HCT116 (cell line): ENCODE results near the gene CTBP2. TPM values are rescaled to one million over a fixed set of nuclear protein-coding genes. Genes with fewer than 3 reads are reported as not detected.

Experiments
- ATAC-seq: fragments of 200-7000 bp; cut with Tn5 transposase; 2 replicates; pipeline ENCODE4 v1.9.1; 2020; ENCODE audit warnings: mild to moderate bottlenecking, moderate library complexity
- BruUV-seq: library from RNA; stranded (reverse); fragments of 400-500 nt; replicated peaks from 2 replicates; lab custom pipeline; 2021; lab: Mats Ljungman, UMichigan
- CTCF ChIA-PET: fragments of 300-600 bp; sonication (Branson Sonifier 250); formaldehyde crosslinking; loops from one replicate; lab custom pipeline; 2021; ENCODE audit warnings: antibody characterized with exemption; lab: Charles Lee
- POLR2A ChIA-PET: fragments of 300-600, 350-600 bp; sonication (Branson Sonifier 250); formaldehyde crosslinking; loops from one replicate; lab custom pipeline; 2021; ENCODE audit warnings: antibody characterized with exemption; lab: Charles Lee
- RAD21 ChIA-PET, 2 experiments: fragments of 300-600 bp; sonication (Branson Sonifier 250); formaldehyde crosslinking; loops; one replicate each; lab custom pipeline; 2023; ENCODE audit warnings: low total read pairs in 2 of 2; ENCODE audit not compliant: uncharacterized antibody in 2 of 2, unreplicated experiment in 2 of 2, low non-redundant PET in 1 of 2; lab: Charles Lee
- DNase-seq: peaks from one replicate; pipeline ENCODE4 v3.0.0-alpha.2; 2010; ENCODE audit warnings: low read depth, low spot score
- H2AFZ ChIP-seq: fragments of 200-600 bp; shearing (Covaris generic), sonication (generic); 2 replicates; pipeline ENCODE4 v1.6.1; 2017; ENCODE audit warnings: low read depth, mixed run types, mixed read lengths, antibody characterized with exemption, low read length; ENCODE audit not compliant: poor library complexity, severe bottlenecking
- H3K27ac ChIP-seq: 2 replicates; pipeline ENCODE4 v1.5.1; 2012; ENCODE audit warnings: low read depth, low read length
- H3K27me3 ChIP-seq: fragments of 200-600 bp; sonication (generic); 2 replicates; pipeline ENCODE4 v1.6.1; 2016; ENCODE audit warnings: mixed run types, low read length, mixed read lengths; ENCODE audit not compliant: insufficient read depth
- H3K36me3 ChIP-seq, 2 experiments: fragments of 200-500 bp in 1 of 2; fragments of 200-600 bp in 1 of 2; sonication (Bioruptor generic) in 1 of 2; sonication (generic) in 1 of 2; 2 replicates each; pipeline versions ENCODE4 v1.5.1 to v1.6.1; 2014 to 2016; ENCODE audit warnings: low read length in 2 of 2, inconsistent platforms in 1 of 2, mixed read lengths in 1 of 2, mixed run types in 1 of 2; ENCODE audit not compliant: insufficient read depth in 2 of 2, control insufficient read depth in 1 of 2
- H3K4me1 ChIP-seq, 2 experiments: fragments of 200-600 bp in 1 of 2; sonication (generic) in 1 of 2; 2 replicates each; pipeline versions ENCODE4 v1.5.1 to v1.6.1; 2012 to 2017; ENCODE audit warnings: low read length in 2 of 2, inconsistent platforms in 1 of 2, mild to moderate bottlenecking in 1 of 2, mixed read lengths in 1 of 2, mixed run types in 1 of 2, moderate library complexity in 1 of 2; ENCODE audit not compliant: insufficient read depth in 2 of 2, control insufficient read depth in 1 of 2
- H3K4me2 ChIP-seq: fragments of 200-600 bp; sonication (generic); 2 replicates; pipeline ENCODE4 v1.6.1; 2017; ENCODE audit warnings: mixed run types, low read length, mixed read lengths
- H3K4me3 ChIP-seq, 2 experiments: fragments of 200-600 bp in 1 of 2; sonication (generic) in 1 of 2; replicated peaks in 1 of 2; 2 replicates each; pipeline ENCODE4 v1.5.1; 2011 to 2016; ENCODE audit warnings: low read length in 2 of 2, control low read depth in 1 of 2, low read depth in 1 of 2, mild to moderate bottlenecking in 1 of 2, mixed read lengths in 1 of 2, mixed run types in 1 of 2
- H3K79me2 ChIP-seq: fragments of 200-600 bp; sonication (generic); 2 replicates; pipeline ENCODE4 v1.6.1; 2017; ENCODE audit warnings: mild to moderate bottlenecking, mixed run types, low read length, moderate library complexity, mixed read lengths; ENCODE audit not compliant: insufficient read depth
- H3K9ac ChIP-seq: fragments of 200-600 bp; sonication (generic); 2 replicates; pipeline ENCODE4 v1.6.1; 2016; ENCODE audit warnings: low read length, mixed read lengths
- H3K9me2 ChIP-seq: fragments of 200-600 bp; sonication (generic), shearing (Covaris generic); 2 replicates; pipeline ENCODE4 v1.6.1; 2017; ENCODE audit warnings: mixed run types, mild to moderate bottlenecking, moderate library complexity; ENCODE audit not compliant: insufficient read depth
- H3K9me3 ChIP-seq, 2 experiments: fragments of 200-500 bp in 1 of 2; fragments of 200-600 bp in 1 of 2; sonication (Bioruptor generic) in 1 of 2; sonication (generic) in 1 of 2; 2 replicates each; pipeline ENCODE4 v1.6.1; 2014 to 2017; ENCODE audit warnings: low read length in 2 of 2, mixed read lengths in 2 of 2, inconsistent platforms in 1 of 2, low read depth in 1 of 2, mild to moderate bottlenecking in 1 of 2, mixed run types in 1 of 2, moderate library complexity in 1 of 2; ENCODE audit not compliant: control insufficient read depth in 1 of 2, insufficient read depth in 1 of 2
- H4K20me1 ChIP-seq: fragments of 200-600 bp; sonication (generic), shearing (Covaris generic); 2 replicates; pipeline ENCODE4 v1.6.1; 2017; ENCODE audit warnings: mixed run types, mild to moderate bottlenecking, moderate library complexity; ENCODE audit not compliant: insufficient read depth
- ATF3 ChIP-seq: IDR thresholded peaks from 2 replicates; pipeline ENCODE4 v1.6.1; 2012
- CEBPB ChIP-seq: IDR thresholded peaks from 2 replicates; pipeline ENCODE4 v1.6.1; 2012; ENCODE audit warnings: low read depth
- EGR1 ChIP-seq: IDR thresholded peaks from 2 replicates; pipeline ENCODE4 v1.6.1; 2012; ENCODE audit warnings: low read depth
- ELF1 ChIP-seq: IDR thresholded peaks from 2 replicates; pipeline ENCODE4 v1.6.1; 2012; ENCODE audit warnings: low read depth, borderline replicate concordance
- EZH2 ChIP-seq: fragments of 200-600 bp; sonication (generic); IDR thresholded peaks from 2 replicates; pipeline ENCODE4 v1.6.1; 2017; ENCODE audit warnings: antibody characterized with exemption, mixed run types
- EZH2phosphoT487 ChIP-seq: fragments of 200-600 bp; IDR thresholded peaks from 2 replicates; pipeline ENCODE4 v1.6.1; 2018; ENCODE audit warnings: antibody characterized with exemption, borderline replicate concordance
- MAX ChIP-seq: IDR thresholded peaks from 2 replicates; pipeline ENCODE4 v1.6.1; 2012
- POLR2AphosphoS5 ChIP-seq: IDR thresholded peaks from 2 replicates; pipeline ENCODE4 v1.6.1; 2011; ENCODE audit warnings: mild to moderate bottlenecking, low read depth, low read length, moderate library complexity
- RAD21 ChIP-seq: IDR thresholded peaks from 2 replicates; pipeline ENCODE4 v1.6.1; 2012; ENCODE audit warnings: low read depth, mild to moderate bottlenecking
- SIN3A ChIP-seq: IDR thresholded peaks from 2 replicates; pipeline ENCODE4 v1.6.1; 2012; ENCODE audit warnings: low read depth
- SP1 ChIP-seq: IDR thresholded peaks from 2 replicates; pipeline ENCODE4 v1.6.1; 2012; ENCODE audit warnings: low read depth
- TCF7L2 ChIP-seq: IDR thresholded peaks from 2 replicates; pipeline ENCODE4 v1.7.0; 2011; ENCODE audit warnings: borderline replicate concordance, inconsistent platforms; ENCODE audit not compliant: insufficient read depth, insufficient read length; ENCODE audit errors: extremely low read depth
- YY1 ChIP-seq: IDR thresholded peaks from 2 replicates; pipeline ENCODE4 v1.6.1; 2011; ENCODE audit warnings: low read length, low read depth, moderate library complexity, mild to moderate bottlenecking; ENCODE audit not compliant: insufficient replicate concordance; ENCODE audit errors: extremely low read depth
- ZBTB33 ChIP-seq: IDR thresholded peaks from 2 replicates; pipeline ENCODE4 v1.6.1; 2011; ENCODE audit warnings: mild to moderate bottlenecking, low read length, moderate library complexity; ENCODE audit not compliant: insufficient replicate concordance; ENCODE audit errors: extremely low read depth
- ZFX ChIP-seq: fragments of 450-650 bp; IDR thresholded peaks from 2 replicates; pipeline ENCODE4 v1.6.1; 2017
- ZNF274 ChIP-seq: fragments of 200-500 bp; sonication (Bioruptor generic); IDR thresholded peaks from 2 replicates; pipeline ENCODE4 v1.6.1; 2014; ENCODE audit warnings: mild to moderate bottlenecking, low read depth, low read length, inconsistent platforms
- intact Hi-C: fragments of 100-400 bp; cut with micrococcal nuclease; formaldehyde crosslinking; loops from 2 replicates; pipeline ENCODE4 v1.10.0; 2022
- total RNA-seq: library from RNA; stranded (reverse); gene quantifications from one replicate; pipeline ENCODE4 v1.2.1, GENCODE V29; 2021; ENCODE audit not compliant: unreplicated experiment
- TF ChIP-seq, protein P1 (sequence below): IDR thresholded peaks from 2 replicates; pipeline ENCODE4 v1.6.1; 2012; ENCODE audit warnings: low read depth
- TF ChIP-seq, protein P2 (sequence below), 3 experiments: fragments of 200-600 bp in 1 of 3; sonication (generic) in 1 of 3; IDR thresholded peaks in 2 of 3; conservative IDR thresholded peaks in 1 of 3; 2 replicates each; pipeline ENCODE4 v1.5.1; 2012 to 2017; ENCODE audit warnings: low read depth in 2 of 3, low read length in 2 of 3, antibody characterized with exemption in 1 of 3, borderline replicate concordance in 1 of 3, control low read depth in 1 of 3, mild to moderate bottlenecking in 1 of 3, mixed read lengths in 1 of 3, mixed run types in 1 of 3, moderate library complexity in 1 of 3; ENCODE audit not compliant: insufficient read depth in 1 of 3

CTBP2 gene
- total RNA-seq, 1 experiment from 2014 or later, result 144 TPM

DNA sequence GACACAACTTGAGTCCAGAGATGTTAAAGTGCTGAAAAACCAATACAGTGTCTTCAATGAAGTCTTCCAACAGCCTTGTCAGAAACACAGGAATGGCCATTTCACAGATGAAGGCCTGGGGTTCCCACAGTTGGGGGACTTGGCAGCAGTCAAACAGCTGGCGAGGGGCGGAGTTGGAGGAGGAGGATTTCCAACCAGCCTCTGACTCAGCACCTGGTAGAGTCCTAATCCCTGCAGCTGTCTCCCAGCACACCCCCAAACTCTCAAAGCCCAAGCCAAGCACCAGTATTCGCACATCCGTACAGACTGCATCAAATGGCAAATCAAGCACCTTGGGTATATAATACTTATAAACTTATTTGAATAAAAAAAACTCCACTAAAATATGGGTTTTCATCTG is 28.0 kb downstream of the CTBP2 start (continued):
- TF ChIP-seq, protein P1, sequence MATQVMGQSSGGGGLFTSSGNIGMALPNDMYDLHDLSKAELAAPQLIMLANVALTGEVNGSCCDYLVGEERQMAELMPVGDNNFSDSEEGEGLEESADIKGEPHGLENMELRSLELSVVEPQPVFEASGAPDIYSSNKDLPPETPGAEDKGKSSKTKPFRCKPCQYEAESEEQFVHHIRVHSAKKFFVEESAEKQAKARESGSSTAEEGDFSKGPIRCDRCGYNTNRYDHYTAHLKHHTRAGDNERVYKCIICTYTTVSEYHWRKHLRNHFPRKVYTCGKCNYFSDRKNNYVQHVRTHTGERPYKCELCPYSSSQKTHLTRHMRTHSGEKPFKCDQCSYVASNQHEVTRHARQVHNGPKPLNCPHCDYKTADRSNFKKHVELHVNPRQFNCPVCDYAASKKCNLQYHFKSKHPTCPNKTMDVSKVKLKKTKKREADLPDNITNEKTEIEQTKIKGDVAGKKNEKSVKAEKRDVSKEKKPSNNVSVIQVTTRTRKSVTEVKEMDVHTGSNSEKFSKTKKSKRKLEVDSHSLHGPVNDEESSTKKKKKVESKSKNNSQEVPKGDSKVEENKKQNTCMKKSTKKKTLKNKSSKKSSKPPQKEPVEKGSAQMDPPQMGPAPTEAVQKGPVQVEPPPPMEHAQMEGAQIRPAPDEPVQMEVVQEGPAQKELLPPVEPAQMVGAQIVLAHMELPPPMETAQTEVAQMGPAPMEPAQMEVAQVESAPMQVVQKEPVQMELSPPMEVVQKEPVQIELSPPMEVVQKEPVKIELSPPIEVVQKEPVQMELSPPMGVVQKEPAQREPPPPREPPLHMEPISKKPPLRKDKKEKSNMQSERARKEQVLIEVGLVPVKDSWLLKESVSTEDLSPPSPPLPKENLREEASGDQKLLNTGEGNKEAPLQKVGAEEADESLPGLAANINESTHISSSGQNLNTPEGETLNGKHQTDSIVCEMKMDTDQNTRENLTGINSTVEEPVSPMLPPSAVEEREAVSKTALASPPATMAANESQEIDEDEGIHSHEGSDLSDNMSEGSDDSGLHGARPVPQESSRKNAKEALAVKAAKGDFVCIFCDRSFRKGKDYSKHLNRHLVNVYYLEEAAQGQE, result no peak
- TF ChIP-seq YY1 (no peak), SP1 (no peak)

- intact Hi-C loops, result no loop called here
- ChIA-PET RAD21 (no interaction called here), CTCF (no interaction called here), POLR2A (no interaction called here)
- TF ChIP-seq SIN3A (no peak), ELF1 (no peak), EGR1 (no peak), EZH2phosphoT487 (no peak), RAD21 (no peak), CEBPB (no peak), EZH2 (no peak), ZFX (no peak), POLR2AphosphoS5 (no peak), MAX (no peak), TCF7L2 (no peak), YY1 (no peak), SP1 (no peak), ZNF274 (no peak), ZBTB33 (no peak), ATF3 (no peak)
- TF ChIP-seq, protein P2, sequence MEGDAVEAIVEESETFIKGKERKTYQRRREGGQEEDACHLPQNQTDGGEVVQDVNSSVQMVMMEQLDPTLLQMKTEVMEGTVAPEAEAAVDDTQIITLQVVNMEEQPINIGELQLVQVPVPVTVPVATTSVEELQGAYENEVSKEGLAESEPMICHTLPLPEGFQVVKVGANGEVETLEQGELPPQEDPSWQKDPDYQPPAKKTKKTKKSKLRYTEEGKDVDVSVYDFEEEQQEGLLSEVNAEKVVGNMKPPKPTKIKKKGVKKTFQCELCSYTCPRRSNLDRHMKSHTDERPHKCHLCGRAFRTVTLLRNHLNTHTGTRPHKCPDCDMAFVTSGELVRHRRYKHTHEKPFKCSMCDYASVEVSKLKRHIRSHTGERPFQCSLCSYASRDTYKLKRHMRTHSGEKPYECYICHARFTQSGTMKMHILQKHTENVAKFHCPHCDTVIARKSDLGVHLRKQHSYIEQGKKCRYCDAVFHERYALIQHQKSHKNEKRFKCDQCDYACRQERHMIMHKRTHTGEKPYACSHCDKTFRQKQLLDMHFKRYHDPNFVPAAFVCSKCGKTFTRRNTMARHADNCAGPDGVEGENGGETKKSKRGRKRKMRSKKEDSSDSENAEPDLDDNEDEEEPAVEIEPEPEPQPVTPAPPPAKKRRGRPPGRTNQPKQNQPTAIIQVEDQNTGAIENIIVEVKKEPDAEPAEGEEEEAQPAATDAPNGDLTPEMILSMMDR (IDR thresholded peaks at IDR 0.05 in 2 of 3, conservative IDR thresholded peaks at IDR 0.05 in 1 of 3; ENCODE audit: borderline replicate concordance in 1 of 3, insufficient read depth in 1 of 3, low read depth in 2 of 3, low read length in 2 of 3), result no peak
- no peak overlapping the region for H2AFZ ChIP-seq
- H3K27me3 ChIP-seq, result no peaks in the 10 kb centered on the region
- no peak overlapping the region for H3K4me2 ChIP-seq
- no peaks in the 10 kb centered on the region for H3K9me3 ChIP-seq
- peaks cover 5 to 48% of the 10 kb centered on the region in 2 experiments; a peak in 3 of 4 replicates for H3K4me1 ChIP-seq
- ATAC-seq, result no peak
- DNase-seq, result no peak
- H4K20me1 ChIP-seq, result peaks cover 10% of the 10 kb centered on the region; the same call in 1 of the 2 replicates
- peaks cover 97% of the 10 kb centered on the region for H3K79me2 ChIP-seq
- no peak overlapping the region for H3K27ac ChIP-seq
- no TSS peak for BruUV-seq
- no peak overlapping the region for H3K4me3 ChIP-seq
- H3K9me2 ChIP-seq, result no peaks in the 10 kb centered on the region
- no peak overlapping the region for H3K9ac ChIP-seq
- peaks cover 0 to 17% of the 10 kb centered on the region in 2 experiments; a peak in 1 of 4 replicates for H3K36me3 ChIP-seq
Observed at GRCh38 chr10:125130916-125131315, 29.4 kb downstream of the CTBP2 start.
